ENCODE measurements around the gene TIMMDC1.

TIMMDC1 gene

DNA sequence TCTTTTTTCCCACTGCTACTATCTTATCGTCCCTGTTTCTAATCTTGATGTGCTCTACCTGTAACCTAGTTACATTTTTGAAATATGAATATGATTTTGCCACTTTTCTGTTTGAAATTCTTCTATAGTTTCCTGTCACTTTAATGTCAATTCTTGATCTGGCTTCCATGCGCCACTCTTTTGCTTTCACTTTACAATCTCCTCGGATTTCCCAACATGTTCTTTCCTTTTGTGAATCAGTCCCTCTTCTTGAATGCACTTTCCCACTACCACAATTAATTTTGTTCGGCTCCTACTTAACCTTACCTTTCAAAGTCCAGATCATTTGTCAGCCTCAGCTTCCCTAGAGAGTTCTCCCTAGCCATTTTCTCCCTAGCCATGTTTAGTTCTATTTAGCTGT lies 8.3 kb downstream of the TIMMDC1 start:
- no peak for DNase-seq
- intact Hi-C loops (cut with DNase I) = no loop called here

DNA sequence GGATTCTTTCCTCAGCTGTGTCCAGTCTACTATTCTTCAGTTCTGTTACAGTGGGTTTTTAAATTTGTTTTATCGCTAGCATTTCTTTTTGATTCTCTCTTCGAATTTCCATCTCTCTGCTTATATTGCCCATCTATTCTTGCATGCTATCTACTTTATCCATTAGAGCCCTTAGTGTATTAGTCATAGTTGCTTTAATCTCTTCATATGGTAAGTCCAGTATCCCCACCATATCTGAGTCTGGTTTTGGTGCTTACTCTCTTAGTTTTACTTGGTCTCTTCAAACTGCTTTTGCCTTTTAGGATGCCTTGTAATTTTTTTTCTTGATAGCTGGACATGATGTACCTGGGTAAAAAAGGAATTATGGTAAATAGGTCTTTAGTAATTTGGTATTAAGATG lies 9.1 kb downstream of the TIMMDC1 start:
- DNase-seq = no peak
- intact Hi-C loops (cut with DNase I) = no loop called here

DNA sequence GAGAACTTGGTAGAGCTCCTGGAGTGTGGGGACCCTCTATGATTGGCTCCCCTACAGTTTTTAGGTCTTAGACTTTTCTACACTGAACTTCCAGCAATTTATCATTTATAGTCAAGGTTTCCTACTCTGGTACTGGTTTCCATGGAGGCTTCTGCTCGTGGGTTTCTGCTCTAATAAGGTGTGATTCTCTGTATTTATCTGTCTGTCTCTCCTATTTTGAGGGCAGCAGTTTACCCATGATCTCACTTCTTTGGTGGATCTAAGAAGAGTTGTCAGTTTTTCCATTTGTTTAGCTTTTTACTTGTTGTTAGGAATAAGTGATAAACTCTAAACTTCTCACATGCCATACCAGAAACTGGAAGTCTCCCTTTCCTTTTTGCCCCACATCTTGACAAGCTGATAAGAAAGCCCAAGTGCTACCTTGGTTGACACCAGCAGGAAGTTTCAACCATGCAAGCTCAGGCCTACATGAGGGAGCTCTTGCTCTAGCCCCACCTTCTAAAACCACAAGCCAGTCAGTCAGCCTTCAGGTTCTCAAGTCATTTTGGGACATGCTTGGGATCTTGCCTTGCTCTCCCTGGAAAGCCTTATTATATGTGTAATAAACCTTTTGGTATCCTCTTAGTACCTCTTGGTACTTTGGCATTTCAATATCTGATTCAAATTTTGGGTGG lies 10.0 kb downstream of the TIMMDC1 start:
- intact Hi-C loops (cut with DNase I) = no loop called here
- no peak for DNase-seq

DNA sequence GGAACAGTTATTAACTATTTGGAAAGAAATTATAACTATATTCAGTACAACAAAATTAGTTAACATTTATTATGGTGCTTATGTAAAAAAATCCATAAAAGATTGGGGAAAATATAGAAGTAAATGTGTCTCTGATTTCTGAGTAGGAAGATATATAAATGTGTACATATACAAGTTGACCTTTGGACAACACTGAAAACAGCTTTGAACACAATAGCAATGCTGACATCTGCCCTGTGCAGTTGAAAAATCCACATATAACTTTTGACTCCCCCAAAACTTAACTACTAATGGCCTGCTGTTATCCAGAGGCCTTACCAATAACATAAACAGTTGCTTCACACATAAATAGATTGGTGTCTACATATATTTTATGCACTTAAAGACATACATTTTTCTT lies 12.3 kb downstream of the TIMMDC1 start:
- DNase-seq = no peak
- intact Hi-C loops (cut with DNase I) = no loop called here

DNA sequence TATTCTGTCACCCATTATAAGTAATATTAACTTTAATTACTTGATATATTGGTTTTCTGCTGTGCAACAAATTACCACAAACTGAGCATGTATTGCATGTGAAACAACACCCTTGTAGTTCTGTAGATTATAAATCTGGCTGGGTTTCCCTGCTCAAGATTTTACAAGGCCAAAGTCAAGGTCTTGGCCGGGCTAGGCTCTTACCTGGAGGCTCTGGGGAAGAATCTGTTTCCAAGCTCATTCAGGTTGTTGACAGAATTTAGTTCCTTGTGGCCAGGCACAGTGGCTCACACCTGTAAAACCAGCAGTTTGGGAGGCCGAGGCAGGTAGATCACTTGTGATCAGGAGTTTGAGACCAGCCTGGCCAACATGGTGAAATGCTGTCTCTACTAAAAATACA lies 16.3 kb downstream of the TIMMDC1 start:
- intact Hi-C loops (cut with DNase I) = no loop called here
- no peak for DNase-seq

DNA sequence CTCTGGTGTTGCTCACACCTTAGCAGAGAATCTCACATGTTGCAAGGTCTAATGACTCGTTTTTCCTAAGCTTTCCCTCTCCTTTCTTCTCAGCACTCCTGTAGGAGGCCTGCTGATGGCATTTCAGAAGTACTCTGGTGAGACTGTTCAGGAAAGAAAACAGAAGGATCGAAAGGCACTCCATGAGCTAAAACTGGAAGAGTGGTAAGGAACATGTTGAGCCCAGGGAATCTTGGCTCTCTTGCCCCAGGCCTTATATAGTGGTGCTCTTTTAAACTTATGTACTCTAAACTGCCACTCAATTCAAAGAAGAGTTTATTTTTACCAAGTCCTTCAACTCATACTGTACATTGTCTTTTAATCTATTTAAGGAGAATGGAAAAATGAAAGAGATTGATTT lies 18.8 kb downstream of the TIMMDC1 start:
- no peak for DNase-seq
- intact Hi-C loops (cut with DNase I) = no loop called here

DNA sequence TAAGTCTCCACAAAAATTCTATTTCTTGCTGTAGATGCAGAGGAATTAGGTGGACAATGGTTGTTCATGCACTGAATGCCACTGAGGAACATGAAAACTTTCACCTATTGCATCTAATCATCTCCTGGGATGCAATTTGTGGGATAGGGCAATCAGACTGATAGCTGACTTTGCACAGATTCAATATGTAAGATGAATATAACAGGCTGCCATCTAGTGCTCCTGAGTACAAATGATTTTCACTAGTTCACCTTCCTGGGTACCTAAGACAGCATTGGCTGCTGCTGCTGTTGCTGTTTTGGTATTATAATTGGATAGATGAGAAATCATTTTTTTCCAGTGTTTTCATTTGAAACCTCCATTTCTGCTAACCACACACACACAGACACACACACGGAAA lies 19.7 kb downstream of the TIMMDC1 start:
- no peak for DNase-seq
- intact Hi-C loops (cut with DNase I) = no loop called here

DNA sequence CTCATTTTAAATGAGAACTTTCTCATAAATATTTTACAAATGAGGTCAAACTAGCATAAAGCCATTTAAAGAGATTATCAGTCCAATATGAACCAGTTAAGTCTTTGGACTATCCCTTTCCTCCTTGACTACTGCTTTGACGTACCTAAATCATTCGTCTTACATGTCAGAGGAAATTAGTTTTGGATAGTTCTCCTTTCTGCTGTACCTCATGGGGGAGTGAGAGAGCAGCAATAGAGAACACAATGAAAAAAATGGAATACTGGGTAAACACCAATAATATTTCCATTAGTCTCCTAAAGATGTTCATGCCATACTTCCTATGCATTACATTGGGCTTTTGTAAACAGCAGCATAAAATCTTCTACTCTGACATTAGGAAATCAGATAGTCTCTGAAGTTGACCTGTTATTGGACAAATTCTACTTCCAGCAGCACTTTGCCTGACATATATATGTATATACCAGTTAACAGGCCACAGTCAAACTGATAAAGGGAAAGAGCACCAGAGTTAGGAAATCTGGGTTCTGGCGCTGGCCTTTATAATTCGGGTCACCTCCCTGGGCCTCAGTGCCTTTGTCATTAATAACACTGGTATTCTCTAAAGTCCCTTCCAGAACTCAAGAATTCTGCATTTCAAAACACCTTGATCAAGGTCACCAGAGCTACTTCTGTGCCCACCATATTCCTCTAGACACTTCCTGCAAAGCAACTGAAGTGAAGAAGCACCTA lies 26.8 kb downstream of the TIMMDC1 start:
- no peak for DNase-seq
- intact Hi-C loops (cut with DNase I) = no loop called here

DNA sequence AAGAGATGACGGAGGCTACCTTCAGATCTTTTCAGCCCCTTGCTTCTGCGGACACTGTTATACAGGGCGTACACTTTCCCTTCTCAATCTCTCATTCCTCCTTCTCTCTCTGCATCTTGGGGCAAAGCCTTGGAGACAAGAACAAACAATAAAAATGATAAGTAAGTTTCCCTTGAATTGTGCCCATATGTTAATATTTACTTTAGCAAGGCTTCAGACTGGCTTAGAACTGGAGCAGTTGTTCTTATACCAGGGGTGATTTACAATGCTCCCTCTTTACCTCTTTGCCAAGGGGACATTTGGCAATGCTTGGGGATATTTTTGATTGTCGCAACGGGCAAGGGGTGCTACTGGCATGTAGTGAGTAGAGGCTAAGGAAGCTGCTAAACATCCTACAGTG lies 29.4 kb downstream of the TIMMDC1 start:
- DNase-seq = no peak
- intact Hi-C loops (cut with DNase I) = no loop called here

DNA sequence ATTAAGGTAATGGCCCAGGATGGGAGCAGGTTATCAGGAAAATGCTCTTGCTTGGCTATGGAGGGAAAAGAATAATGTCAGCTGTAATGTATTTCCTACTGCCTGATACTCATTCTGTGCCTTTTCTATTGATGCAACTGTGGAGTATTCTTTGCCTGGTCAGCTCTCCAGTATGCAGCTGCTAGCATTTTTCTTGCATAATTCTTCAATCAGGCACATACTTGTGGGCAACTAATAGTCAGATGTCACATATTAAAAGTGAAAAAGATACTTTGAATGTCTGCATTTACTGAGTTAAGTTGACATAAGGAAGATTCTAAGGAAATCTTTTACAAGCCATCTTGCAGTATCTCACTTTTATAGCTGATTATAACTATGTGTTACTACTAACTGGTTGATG lies 31.5 kb downstream of the TIMMDC1 start:
- intact Hi-C loops (cut with DNase I) = no loop called here
- DNase-seq = no peak

DNA sequence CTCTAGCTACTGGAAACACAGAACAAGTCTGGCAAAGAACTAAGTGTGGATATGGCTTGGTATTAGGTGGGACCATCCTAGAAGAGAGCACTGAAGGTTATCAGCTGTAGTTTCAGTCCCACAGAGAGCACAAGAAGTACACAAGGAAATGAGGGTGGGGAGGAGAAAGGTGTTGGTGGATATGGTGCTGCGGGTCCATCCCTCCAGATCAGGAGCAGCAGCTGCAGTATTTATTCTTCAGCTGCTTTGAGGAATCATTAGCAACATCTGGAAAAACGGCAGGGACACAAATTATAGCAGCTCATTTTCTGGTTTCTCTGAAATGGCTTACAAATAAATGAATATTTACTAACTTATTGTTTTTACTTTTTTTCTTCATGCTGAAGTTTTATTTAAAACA lies 32.1 kb downstream of the TIMMDC1 start:
- DNase-seq = no peak
- intact Hi-C loops (cut with DNase I) = no loop called here

DNA sequence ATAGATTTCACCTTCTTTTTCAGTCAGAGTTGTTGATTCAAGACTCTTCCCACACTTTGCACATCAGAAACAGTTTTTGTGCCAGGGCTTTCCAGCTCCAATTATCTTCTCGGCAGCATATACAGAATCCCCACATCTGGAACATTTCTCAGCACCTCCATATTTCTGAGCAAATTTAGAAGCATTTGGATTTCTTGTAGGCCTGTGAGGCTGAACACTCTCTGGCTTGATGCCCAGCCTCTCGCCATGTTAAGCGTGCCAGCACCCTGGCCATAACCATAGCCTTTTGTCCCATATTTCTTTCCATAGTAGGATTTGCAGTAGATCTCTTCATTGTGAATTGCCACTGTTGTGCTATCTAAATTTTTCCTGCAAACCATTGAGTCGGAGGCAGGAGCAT lies 32.8 kb downstream of the TIMMDC1 start:
- DNase-seq = no peak
- intact Hi-C loops (cut with DNase I) = no loop called here

DNA sequence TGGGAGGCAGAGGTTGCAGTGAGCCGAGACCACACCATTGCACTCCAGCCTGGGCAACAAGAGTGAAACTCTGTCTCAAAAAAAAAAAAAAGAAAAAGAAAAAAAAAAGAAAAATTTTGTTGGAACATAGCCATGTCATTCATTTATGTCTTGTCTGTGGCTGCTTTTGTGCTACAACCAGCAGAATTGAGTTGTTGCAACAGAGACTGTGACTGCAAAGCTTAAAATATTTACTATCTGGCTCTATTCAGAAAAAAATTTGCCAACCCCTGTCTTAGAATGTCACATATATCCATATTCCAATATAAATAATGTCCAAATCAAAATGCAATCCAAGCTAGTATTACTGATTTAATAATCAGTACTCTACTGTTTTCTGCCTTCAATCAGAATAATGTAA lies 35.9 kb downstream of the TIMMDC1 start:
- intact Hi-C loops (cut with DNase I) = no loop called here
- DNase-seq = no peak

DNA sequence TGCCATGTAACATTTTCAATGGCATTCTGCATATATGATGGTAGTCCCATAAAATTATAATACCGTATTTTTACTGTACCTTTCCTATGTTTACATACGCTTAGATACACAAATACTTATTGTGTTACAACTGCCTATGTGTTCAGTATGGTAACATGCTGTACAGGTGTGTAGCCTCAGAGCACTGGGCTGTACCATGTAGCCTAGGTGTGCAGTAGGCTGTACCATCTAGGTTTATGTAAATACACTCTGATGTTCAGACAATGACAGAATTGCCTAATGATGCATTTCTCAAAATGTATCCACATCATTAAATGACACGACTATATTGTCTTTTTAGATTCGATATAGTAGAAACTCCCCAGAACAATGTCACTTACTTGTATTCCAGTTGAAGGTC lies 38.4 kb downstream of the TIMMDC1 start:
- intact Hi-C loops (cut with DNase I) = no loop called here
- DNase-seq = no peak

DNA sequence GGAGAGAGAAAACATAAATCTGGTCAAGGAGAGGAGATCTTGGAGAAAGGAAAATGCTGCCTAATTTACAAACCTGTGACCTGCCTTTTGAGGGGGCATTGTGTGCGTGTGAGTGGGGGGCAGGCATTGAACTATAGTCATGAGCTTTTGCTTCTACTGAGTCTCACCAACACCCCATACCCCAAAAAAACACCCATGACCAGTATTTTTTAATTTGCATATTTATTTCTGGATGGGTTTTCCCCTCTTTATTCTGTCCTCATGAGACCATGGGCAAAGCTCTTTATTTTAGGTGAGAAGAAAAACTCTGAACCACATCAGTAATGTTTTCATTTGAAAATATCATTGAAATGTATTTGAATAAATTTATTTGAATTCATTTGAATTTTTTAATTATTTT lies 40.4 kb downstream of the TIMMDC1 start:
- intact Hi-C loops (cut with DNase I) = no loop called here
- no peak for DNase-seq

DNA sequence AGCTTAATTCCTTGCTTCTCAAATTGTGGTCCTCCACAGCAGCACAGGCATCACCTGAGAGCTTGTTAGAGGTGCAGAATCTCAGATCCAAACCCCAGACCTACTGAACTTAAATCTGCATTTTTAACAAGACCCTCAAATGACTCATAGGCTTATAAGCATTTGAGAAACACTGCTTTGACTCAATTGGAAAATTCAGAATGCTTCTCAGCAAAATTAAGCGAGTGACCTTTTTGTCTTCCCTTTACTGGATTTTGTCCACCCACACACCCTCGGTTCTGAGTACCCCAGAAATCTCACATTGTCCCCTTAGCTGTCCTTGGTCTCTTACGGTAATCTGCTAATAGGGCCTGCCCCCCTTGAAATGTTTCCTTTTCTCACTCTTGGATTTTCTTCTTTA lies 43.2 kb downstream of the TIMMDC1 start:
- intact Hi-C loops (cut with DNase I) = no loop called here
- DNase-seq = no peak

DNA sequence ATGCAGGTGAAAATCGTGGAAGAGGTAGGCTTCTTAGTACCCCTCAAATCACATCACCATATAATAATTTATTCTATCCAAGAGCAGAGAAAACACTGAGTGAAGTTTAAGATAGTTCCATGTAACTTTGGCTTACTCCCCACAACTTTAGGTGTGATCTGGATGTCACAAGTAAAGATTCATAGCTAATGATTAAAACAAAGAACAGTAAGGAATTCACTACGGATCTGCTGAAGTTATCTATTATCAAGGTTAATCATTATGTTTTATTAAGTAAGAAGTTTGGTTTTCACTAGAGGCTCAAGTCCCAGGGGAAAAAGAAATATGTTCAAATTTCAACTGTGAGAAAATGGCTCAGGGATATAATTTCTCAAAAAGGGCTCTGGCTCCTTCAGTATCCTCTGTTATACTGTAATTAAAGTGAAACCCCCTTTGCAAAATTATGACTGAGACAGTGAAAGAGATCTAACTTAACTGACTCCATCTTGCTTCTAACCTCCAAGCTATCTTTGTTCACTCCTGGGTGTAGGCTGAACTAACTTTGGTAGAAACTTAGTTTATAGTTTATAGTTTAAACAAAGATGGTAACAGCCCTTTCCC lies 43.9 kb downstream of the TIMMDC1 start:
- DNase-seq = no peak
- intact Hi-C loops (cut with DNase I) = no loop called here

DNA sequence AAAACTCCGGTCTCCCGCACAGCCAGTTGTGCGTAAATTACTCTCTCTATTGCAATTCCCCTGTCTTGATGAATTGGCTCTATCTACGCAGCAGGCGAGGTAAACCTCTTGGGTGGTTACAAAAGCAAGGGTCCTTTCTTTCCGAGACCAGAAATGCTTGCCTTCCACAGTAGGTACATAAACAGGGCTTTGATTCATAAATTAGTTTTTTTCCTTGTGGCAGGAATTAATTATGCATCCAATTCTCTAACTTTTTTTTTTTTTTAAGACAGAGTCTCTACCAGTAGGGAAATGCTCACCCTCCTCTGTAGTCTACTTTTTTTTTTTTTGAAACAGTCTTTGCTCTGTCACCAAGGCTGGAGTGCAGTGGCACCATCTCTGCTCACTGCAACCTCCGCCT lies 44.8 kb downstream of the TIMMDC1 start:
- DNase-seq = no peak
- intact Hi-C loops (cut with DNase I) = no loop called here

DNA sequence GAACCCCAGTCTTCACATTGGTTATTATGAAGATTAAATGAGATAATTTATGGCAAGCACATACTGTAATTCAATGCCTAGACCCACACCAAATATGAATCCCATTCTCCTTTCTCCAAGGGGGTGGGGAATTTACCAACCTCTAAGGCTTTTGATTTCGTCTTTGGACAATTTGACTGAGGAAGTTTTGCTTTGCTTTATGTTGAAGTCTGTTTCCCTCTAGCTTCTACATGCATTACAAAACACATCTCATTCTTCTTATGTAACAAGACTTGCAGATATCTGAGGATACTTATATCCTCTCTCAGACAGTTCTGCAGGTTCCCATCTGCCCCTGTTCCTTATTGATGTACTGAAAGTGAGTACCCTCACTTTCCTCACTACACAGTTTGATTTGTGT lies 48.9 kb downstream of the TIMMDC1 start:
- no peak for DNase-seq
- intact Hi-C loops (cut with DNase I) = no loop called here

DNA sequence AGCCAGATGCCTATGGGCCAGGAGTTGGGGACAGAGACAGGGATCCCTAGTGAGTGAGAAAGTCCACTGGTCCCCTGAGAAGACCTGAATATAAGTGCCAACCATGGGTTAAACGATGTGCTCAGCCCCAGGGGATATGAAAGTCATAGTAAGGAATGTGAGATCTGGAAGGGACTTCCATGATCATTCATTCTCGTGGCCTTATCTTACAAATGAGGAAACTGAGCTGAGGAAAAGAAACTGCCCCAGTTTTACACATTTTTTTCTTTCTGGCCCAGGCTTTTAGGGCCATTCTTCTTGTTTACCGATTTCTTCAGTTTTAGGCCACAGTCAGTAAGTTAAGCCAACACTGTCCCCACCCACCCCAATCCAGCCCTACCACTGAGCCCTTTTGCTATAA lies 50.0 kb downstream of the TIMMDC1 start:
- no peak for DNase-seq
- intact Hi-C loops (cut with DNase I) = no loop called here

All from head of caudate nucleus (tissue), 42 donors.